Stomach (tissue), 9 donors: ENCODE results near the gene RPP38. TPM values are rescaled to one million over a fixed set of nuclear protein-coding genes. Genes with fewer than 3 reads are reported as not detected.
A peak's percentile ranks its signal among the peaks of the same experiment; 100 is the strongest.

Experiments used
- DNase-seq, 2 donors: peaks; one replicate each; pipeline versions ENCODE4 v3.0.0 to v3.0.0-alpha.2; 2013 to 2019
- H3K27ac ChIP-seq, 5 donors: fragments of 200-600 bp in 4 of 5; sonication (generic) in 4 of 5; one replicate each; pipeline ENCODE4 v1.5.1; 2013 to 2019; ENCODE audit warnings: mild to moderate bottlenecking in 1 of 5, moderate library complexity in 1 of 5
- H3K27me3 ChIP-seq, 3 donors: fragments of 200-600 bp; sonication (generic); one replicate each; pipeline ENCODE4 v1.5.1; 2017 to 2019; ENCODE audit warnings: mixed run types in 1 of 3
- H3K36me3 ChIP-seq, 4 donors: fragments of 200-600 bp; sonication (generic); 1 replicate in 3 of 4; 2 replicates in 1 of 4; pipeline ENCODE4 v1.5.1; 2016 to 2019
- H3K4me1 ChIP-seq, 4 donors: fragments of 200-600 bp; sonication (generic); one replicate each; pipeline ENCODE4 v1.5.1; 2016 to 2019
- H3K4me3 ChIP-seq, 4 donors: fragments of 200-600 bp; sonication (generic) in 3 of 4; one replicate each; pipeline ENCODE4 v1.5.1; 2016 to 2019; ENCODE audit warnings: mild to moderate bottlenecking in 1 of 4
- H3K9me3 ChIP-seq, 4 donors: fragments of 200-600 bp; sonication (generic); one replicate each; pipeline ENCODE4 v1.5.1; 2016 to 2019
- EP300 ChIP-seq: sonication (generic); formaldehyde crosslinking; IDR thresholded peaks from one replicate; pipeline ENCODE4 v1.6.1; 2017; ENCODE audit warnings: antibody characterized with exemption
- POLR2A ChIP-seq, 4 donors: fragments of 450-650 bp; IDR thresholded peaks; one replicate each; pipeline ENCODE4 v1.6.1; 2016; ENCODE audit warnings: antibody characterized with exemption in 4 of 4, control low read depth in 2 of 4, mild to moderate bottlenecking in 1 of 4, moderate library complexity in 1 of 4
- POLR2AphosphoS5 ChIP-seq, 3 donors: sonication (generic); formaldehyde crosslinking; IDR thresholded peaks; one replicate each; pipeline ENCODE4 v1.6.1; 2016; ENCODE audit warnings: antibody characterized with exemption in 3 of 3
- WGBS, 5 donors: extraction: QIAGEN DNeasy Blood & Tissue Kit in 3 of 5; methylation state at CpG; one replicate each; pipeline versions ENCODE4 v1.1.5 to v1.1.7; 2013 to 2018; 5-methylcytosine and 5-hydroxymethylcytosine counted together
- intact Hi-C: fragments of 100-400 bp; cut with DNase I; formaldehyde crosslinking; loops from one replicate; pipeline ENCODE4 v1.15.1; 2023; ENCODE audit warnings: low total_unique reads
- polyA plus RNA-seq, 3 donors: library from polyadenylated mRNA; stranded (reverse); fragments of 200-250 nt; gene quantifications; one replicate each; pipeline ENCODE4 v1.2.3, GENCODE V29; 2013
- total RNA-seq, 5 donors: library from RNA; depleted of rRNA; stranded (reverse); fragments of >200 nt; gene quantifications; one replicate each; pipeline versions ENCODE4 v1.1.0 to v1.2.3, GENCODE V29; 2014 to 2016
- TF ChIP-seq, protein P1 (sequence below), 7 experiments: fragments of 450-650 bp in 4 of 7; fragments of 200-600 bp in 3 of 7; sonication (generic) in 3 of 7; IDR thresholded peaks; one replicate each; pipeline ENCODE4 v1.5.1; 2016 to 2019; ENCODE audit warnings: antibody characterized with exemption in 7 of 7, control low read depth in 2 of 7, mild to moderate bottlenecking in 1 of 7
- donor health status: healthy with polysubstance abuse.
- donor health status: Bipolar disorder and iron deficiency.
- donor health status: healthy.

RPP38 gene
- total and polyA plus RNA-seq, 8 donors, result 4.5 to 29.4 (median 19.6) TPM; not detected in 1

DNA sequence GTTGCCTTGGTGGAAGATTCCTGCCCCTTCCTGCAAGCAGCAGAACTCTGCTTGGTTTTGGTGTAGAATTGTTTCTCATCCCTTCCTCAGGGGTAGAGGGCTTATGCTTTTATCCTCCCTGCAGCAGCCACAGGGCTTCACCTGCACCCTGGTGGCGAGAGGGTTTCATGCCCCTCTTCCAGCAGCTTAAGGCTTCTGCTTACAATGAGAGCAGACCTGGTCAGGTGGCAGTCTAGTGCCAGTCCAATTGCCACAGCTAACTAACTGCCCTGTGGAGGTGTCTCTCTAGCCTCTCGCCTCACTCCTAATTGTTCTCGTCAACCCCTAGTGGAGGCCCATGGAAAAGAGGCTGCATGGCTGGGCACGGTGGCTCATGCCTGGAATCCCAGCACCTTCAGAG, 27.9 kb upstream of the RPP38 start:
- Histone ChIP-seq H3K9me3 (peaks cover 0 to 16% (median 10%) of the 10 kb centered on the region in 4 donors), H3K27me3 (no peaks in the 10 kb centered on the region), H3K4me3 (no peak overlapping the region), H3K4me1 (no peaks in the 10 kb centered on the region), H3K27ac (no peak overlapping the region), H3K36me3 (no peaks in the 10 kb centered on the region)
- no peak for DNase-seq
- no peak for TF ChIP-seq POLR2A (IDR thresholded peaks at IDR 0.05)
- TF ChIP-seq, protein P1, sequence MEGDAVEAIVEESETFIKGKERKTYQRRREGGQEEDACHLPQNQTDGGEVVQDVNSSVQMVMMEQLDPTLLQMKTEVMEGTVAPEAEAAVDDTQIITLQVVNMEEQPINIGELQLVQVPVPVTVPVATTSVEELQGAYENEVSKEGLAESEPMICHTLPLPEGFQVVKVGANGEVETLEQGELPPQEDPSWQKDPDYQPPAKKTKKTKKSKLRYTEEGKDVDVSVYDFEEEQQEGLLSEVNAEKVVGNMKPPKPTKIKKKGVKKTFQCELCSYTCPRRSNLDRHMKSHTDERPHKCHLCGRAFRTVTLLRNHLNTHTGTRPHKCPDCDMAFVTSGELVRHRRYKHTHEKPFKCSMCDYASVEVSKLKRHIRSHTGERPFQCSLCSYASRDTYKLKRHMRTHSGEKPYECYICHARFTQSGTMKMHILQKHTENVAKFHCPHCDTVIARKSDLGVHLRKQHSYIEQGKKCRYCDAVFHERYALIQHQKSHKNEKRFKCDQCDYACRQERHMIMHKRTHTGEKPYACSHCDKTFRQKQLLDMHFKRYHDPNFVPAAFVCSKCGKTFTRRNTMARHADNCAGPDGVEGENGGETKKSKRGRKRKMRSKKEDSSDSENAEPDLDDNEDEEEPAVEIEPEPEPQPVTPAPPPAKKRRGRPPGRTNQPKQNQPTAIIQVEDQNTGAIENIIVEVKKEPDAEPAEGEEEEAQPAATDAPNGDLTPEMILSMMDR (IDR thresholded peaks at IDR 0.05), result no peak
- TF ChIP-seq POLR2AphosphoS5 (IDR thresholded peaks at IDR 0.05), result no peak
- no peak for TF ChIP-seq EP300
- intact Hi-C loops, result no loop called here
- 53 to 79% (median 67%) methylated on average over 3 to 4 of the region's 4 CpGs for WGBS, 5 donors

DNA sequence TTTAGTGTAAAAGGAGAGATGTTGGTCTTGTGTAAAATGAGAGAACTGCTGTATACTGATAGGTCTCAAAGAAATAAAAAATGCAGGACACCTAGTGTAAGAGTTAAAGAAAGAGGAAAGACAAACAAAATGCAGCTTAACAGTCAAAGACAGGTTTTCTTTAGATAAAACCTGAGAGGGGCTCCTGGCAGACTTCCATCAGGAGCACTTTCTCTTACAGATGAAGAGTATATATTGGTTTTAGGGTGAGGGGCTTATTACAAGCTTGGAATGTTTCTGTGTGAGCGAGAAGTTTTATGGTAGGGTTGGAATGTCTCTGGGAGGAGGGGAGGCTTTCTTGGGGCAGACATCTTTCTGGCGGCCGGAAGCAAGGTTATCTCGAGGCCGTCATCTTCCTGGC, 24.8 kb upstream of the RPP38 start:
- 84 to 99% (median 94%) methylated on average over 5 of the region's 5 CpGs for WGBS, 5 donors

DNA sequence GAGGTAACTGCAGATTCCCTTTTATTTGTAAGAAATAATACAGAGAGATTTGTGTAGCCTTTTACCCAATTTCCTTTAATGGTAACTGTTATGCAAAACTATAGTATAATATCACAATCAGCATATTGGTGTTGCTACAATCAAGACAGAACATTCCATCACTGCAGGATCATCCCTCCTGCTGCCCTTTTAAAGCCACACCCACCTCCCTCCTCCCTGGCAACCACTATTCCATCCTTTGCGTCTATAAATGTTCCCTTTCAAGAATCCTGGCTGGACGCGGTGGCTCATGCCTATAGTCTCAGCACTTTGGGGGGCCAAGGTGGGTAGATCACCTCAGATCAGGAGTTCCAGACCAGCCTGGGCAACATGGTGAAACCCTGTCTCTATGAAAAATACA, 21.7 kb upstream of the RPP38 start:
- no peaks in the 10 kb centered on the region for H3K9me3 ChIP-seq
- intact Hi-C loops, result no loop called here
- DNase-seq, result no peak
- TF ChIP-seq EP300 (no peak), POLR2A (IDR thresholded peaks at IDR 0.05) (no peak), POLR2AphosphoS5 (IDR thresholded peaks at IDR 0.05) (no peak)
- TF ChIP-seq, protein P1 (IDR thresholded peaks at IDR 0.05), result no peak
- H3K27me3 ChIP-seq, result no peaks in the 10 kb centered on the region
- H3K36me3 ChIP-seq, result no peaks in the 10 kb centered on the region
- no peak overlapping the region for H3K4me3 ChIP-seq
- WGBS, 5 donors, result 89 to 98% (median 95%) methylated on average over 3 of the region's 3 CpGs
- H3K4me1 ChIP-seq, result no peaks in the 10 kb centered on the region
- H3K27ac ChIP-seq, result no peak overlapping the region

More for the DNA sequence above, 24.8 kb upstream of the RPP38 start:
- no peak for DNase-seq
- H3K27me3 ChIP-seq, result no peaks in the 10 kb centered on the region
- no peak overlapping the region for H3K27ac ChIP-seq
- no peaks in the 10 kb centered on the region for H3K9me3 ChIP-seq
- no peaks in the 10 kb centered on the region for H3K4me1 ChIP-seq
- intact Hi-C loops, result no loop called here
- H3K4me3 ChIP-seq, result no peak overlapping the region
- no peak for TF ChIP-seq POLR2AphosphoS5 (IDR thresholded peaks at IDR 0.05)
- TF ChIP-seq POLR2A (IDR thresholded peaks at IDR 0.05), result no peak
- TF ChIP-seq, protein P1 (IDR thresholded peaks at IDR 0.05), result no peak
- no peak for TF ChIP-seq EP300
- no peaks in the 10 kb centered on the region for H3K36me3 ChIP-seq

DNA sequence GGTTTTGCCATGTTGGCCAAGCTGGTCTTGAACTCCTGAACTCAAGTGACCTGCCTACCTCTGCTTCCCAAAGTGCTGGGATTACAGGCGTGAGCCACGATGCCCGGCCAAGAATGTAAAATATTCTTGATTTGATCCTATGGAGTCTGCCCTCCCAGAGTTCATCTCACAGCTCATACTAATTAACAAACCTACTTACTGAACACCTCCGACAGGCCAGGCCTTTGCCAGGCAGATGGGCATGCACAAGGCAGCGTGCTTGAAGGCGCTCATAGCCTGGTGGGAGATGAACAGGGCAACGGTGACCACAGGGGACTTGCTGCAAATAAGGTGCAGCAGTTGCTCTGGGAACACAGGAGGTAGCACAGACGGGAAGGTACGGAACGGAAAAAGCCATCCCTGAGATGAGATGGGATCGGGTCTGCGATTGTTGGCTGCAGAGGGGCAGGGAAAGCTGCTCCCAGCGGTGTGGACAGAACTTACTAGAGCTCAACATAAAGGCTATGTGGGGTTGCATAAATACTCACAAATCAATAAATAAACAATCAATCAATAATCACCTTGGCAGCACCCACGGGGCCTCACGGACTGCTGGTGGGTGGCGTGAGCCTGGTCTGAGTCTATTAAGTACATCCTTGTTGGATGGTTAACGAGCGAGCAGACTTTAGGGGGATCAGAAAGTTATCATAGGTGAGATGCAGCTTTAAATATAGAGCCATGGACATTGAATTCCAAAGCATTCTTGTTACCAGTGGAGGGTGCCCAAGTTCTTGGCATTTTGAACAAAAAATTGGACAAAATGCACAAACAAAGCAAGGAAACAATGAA, 13.3 kb upstream of the RPP38 start:
- intact Hi-C loops, result no loop called here
- H3K36me3 ChIP-seq, result no peaks in the 10 kb centered on the region
- H3K4me1 ChIP-seq, result peaks cover 4 to 28% (median 23%) of the 10 kb centered on the region in 4 donors
- WGBS, 5 donors, result 76 to 82% (median 77%) methylated on average over 17 to 18 of the region's 18 CpGs
- peaks cover 0 to 5% (median 0%) of the 10 kb centered on the region in 3 donors for H3K27me3 ChIP-seq
- peak overlapping the region in 3 of 5 donors; percentile 36 to 65 (median 43) for H3K27ac ChIP-seq
- peak overlapping the region; percentile 39 to 51 (median 47) for H3K4me3 ChIP-seq
- H3K9me3 ChIP-seq, result no peaks in the 10 kb centered on the region
- no peak for DNase-seq
- TF ChIP-seq, protein P1 (IDR thresholded peaks at IDR 0.05), result no peak
- TF ChIP-seq POLR2AphosphoS5 (IDR thresholded peaks at IDR 0.05) (no peak), POLR2A (IDR thresholded peaks at IDR 0.05) (no peak), EP300 (no peak)
